HEK293T (cell line): ENCODE data around the gene CLIC5.

Experiments used
- CTCF ChIA-PET: fragments of 350-600 bp; formaldehyde crosslinking; extraction: SDS; loops from one replicate; lab custom pipeline; 2021; ENCODE audit warnings: antibody characterized with exemption, inconsistent platforms; lab: Yijun Ruan, JAX
- POLR2A ChIA-PET: fragments of 350-600 bp; formaldehyde crosslinking; extraction: SDS; loops from one replicate; lab custom pipeline; 2020; ENCODE audit warnings: antibody characterized with exemption, inconsistent platforms; lab: Yijun Ruan, JAX
- DNase-seq: peaks from one replicate; pipeline ENCODE4 v3.0.0; 2012; ENCODE audit warnings: mixed read lengths; ENCODE audit errors: extremely low spot score
- ARNT ChIP-seq: fragments of 450-650 bp; IDR thresholded peaks from 2 replicates; pipeline ENCODE4 v1.6.1; 2017; ENCODE audit warnings: mild to moderate bottlenecking
- BHLHE40 ChIP-seq: fragments of 450-650 bp; IDR thresholded peaks from 2 replicates; pipeline ENCODE4 v1.6.1; 2016; ENCODE audit warnings: mild to moderate bottlenecking, moderate library complexity, borderline replicate concordance
- CTBP1 ChIP-seq: fragments of 450-650 bp; IDR thresholded peaks from 2 replicates; pipeline ENCODE4 v1.6.1; 2016; ENCODE audit warnings: borderline replicate concordance
- ELF4 ChIP-seq: fragments of 450-650 bp; IDR thresholded peaks from 2 replicates; pipeline ENCODE4 v1.6.1; 2017; ENCODE audit warnings: antibody characterized with exemption
- FOXA1 ChIP-seq: fragments of 450-650 bp; IDR thresholded peaks from 2 replicates; pipeline ENCODE4 v1.6.1; 2016; ENCODE audit warnings: mild to moderate bottlenecking
- FOXK2 ChIP-seq: fragments of 450-650 bp; IDR thresholded peaks from 2 replicates; pipeline ENCODE4 v1.6.1; 2016; ENCODE audit warnings: mild to moderate bottlenecking
- FOXM1 ChIP-seq: fragments of 450-650 bp; IDR thresholded peaks from 2 replicates; pipeline ENCODE4 v1.6.1; 2017; ENCODE audit warnings: mild to moderate bottlenecking, borderline replicate concordance
- HDGF ChIP-seq: fragments of 450-650 bp; IDR thresholded peaks from 2 replicates; pipeline ENCODE4 v1.6.1; 2017; ENCODE audit warnings: antibody characterized with exemption, borderline replicate concordance
- L3MBTL2 ChIP-seq: fragments of 450-650 bp; conservative IDR thresholded peaks from 2 replicates; pipeline ENCODE4 v1.6.1; 2016; ENCODE audit warnings: mild to moderate bottlenecking
- LEF1 ChIP-seq: fragments of 450-650 bp; IDR thresholded peaks from 2 replicates; pipeline ENCODE4 v1.6.1; 2017; ENCODE audit warnings: mild to moderate bottlenecking, borderline replicate concordance
- NFRKB ChIP-seq: fragments of 450-650 bp; IDR thresholded peaks from 2 replicates; pipeline ENCODE4 v1.6.1; 2016; ENCODE audit warnings: mild to moderate bottlenecking, moderate library complexity
- SP1 ChIP-seq: fragments of 450-650 bp; IDR thresholded peaks from 2 replicates; pipeline ENCODE4 v1.6.1; 2017
- SUZ12 ChIP-seq: fragments of 450-650 bp; IDR thresholded peaks from 2 replicates; pipeline ENCODE4 v1.6.1; 2016; ENCODE audit warnings: mild to moderate bottlenecking
- TARDBP ChIP-seq: fragments of 450-650 bp; IDR thresholded peaks from 2 replicates; pipeline ENCODE4 v1.6.1; 2016
- ZNF384 ChIP-seq: fragments of 450-650 bp; IDR thresholded peaks from 2 replicates; pipeline ENCODE4 v1.6.1; 2016
- TF ChIP-seq, protein P1 (sequence below): fragments of 450-650 bp; IDR thresholded peaks from 2 replicates; pipeline ENCODE4 v1.6.1; 2016

The CLIC5 gene

GRCh38 chr6:45967363-45967762 lies 48.3 kb downstream of the CLIC5 start:
- POLR2A ChIA-PET = no interaction called here
- DNase-seq = no peak
- CTCF ChIA-PET = no interaction called here
- TF ChIP-seq, protein P1, sequence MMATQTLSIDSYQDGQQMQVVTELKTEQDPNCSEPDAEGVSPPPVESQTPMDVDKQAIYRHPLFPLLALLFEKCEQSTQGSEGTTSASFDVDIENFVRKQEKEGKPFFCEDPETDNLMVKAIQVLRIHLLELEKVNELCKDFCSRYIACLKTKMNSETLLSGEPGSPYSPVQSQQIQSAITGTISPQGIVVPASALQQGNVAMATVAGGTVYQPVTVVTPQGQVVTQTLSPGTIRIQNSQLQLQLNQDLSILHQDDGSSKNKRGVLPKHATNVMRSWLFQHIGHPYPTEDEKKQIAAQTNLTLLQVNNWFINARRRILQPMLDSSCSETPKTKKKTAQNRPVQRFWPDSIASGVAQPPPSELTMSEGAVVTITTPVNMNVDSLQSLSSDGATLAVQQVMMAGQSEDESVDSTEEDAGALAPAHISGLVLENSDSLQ = no peak
- TF ChIP-seq ZNF384 (no peak), FOXM1 (no peak), ELF4 (no peak), SP1 (no peak), CTBP1 (no peak), HDGF (no peak), LEF1 (no peak), FOXA1 (no peak), NFRKB (no peak), SUZ12 (no peak), FOXK2 (no peak), TARDBP (no peak), ARNT (no peak), BHLHE40 (no peak), L3MBTL2 (no peak)

DNA sequence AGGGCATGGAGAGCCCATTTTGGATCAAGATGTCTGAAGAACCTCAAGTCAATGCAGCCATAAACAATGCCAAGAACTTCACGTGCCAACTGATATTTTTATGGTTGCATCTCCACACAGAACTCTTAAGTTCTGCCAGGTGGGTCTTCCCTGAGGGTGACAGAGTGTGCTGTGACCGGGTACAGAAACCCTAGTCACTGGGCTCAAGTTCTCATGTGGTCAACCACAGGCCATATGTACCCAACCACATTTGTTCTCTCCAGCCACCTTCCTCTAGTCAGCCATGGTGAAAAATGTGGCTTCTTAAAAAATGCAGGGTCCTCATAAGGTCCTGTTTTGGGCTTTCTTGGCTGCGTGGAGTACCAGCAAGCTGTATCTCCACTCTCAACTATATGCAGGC lies 48.9 kb downstream of the CLIC5 start:
- TF ChIP-seq TARDBP (no peak), L3MBTL2 (no peak), LEF1 (no peak), CTBP1 (no peak), HDGF (no peak)
- TF ChIP-seq, protein P1 = no peak
- POLR2A ChIA-PET = no interaction called here
- CTCF ChIA-PET = no interaction called here
- DNase-seq = no peak

GRCh38 chr6:45966340-45966739 lies 49.3 kb downstream of the CLIC5 start:
- ChIA-PET CTCF (no interaction called here), POLR2A (interaction anchor here (0.5 kb wide), 1 partner anchor 716 kb away, joined by 3 read pairs; no protein-coding TSS in a partner anchor)
- TF ChIP-seq TARDBP (no peak), LEF1 (no peak), L3MBTL2 (no peak), CTBP1 (no peak), ARNT (no peak), ELF4 (no peak), HDGF (no peak), SP1 (no peak), BHLHE40 (no peak), FOXK2 (no peak), NFRKB (no peak), FOXM1 (no peak), SUZ12 (no peak), FOXA1 (no peak), ZNF384 (no peak)
- TF ChIP-seq, protein P1 = no peak
- DNase-seq = no peak

- no peak for DNase-seq
- CTCF ChIA-PET = no interaction called here
- POLR2A ChIA-PET = interaction anchor here (0.5 kb wide), 1 partner anchor 715 kb away, joined by 3 read pairs; no protein-coding TSS in a partner anchor
- TF ChIP-seq FOXA1 (no peak), FOXM1 (no peak), BHLHE40 (no peak)
Observed at GRCh38 chr6:45965792-45966191, 49.9 kb downstream of the CLIC5 start.

DNA sequence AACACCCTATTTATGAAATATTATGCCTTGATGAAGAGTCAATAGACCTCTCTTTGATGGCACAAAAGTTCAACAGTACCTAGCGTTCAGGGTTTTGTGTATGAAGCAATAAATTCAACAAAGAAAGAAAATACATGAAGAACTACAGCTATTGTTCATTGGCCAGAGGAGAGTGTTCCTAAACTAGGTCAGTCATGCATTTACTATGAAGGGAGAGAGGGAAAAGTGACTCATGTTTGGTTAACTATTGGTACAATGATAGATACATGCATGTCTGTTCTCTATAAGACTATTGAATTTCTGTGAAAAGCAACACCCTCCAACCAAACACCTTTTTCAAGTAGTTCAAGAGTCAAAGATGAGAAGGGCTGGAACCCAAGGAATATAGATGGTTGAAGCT lies 50.7 kb downstream of the CLIC5 start:
- DNase-seq = no peak
- POLR2A ChIA-PET = no interaction called here
- CTCF ChIA-PET = no interaction called here
- TF ChIP-seq L3MBTL2 = no peak
- TF ChIP-seq SP1 = no peak
- no peak for TF ChIP-seq FOXA1
- no peak for TF ChIP-seq FOXK2
- no peak for TF ChIP-seq SUZ12
- no peak for TF ChIP-seq BHLHE40
- TF ChIP-seq HDGF = no peak
- TF ChIP-seq NFRKB = no peak
- no peak for TF ChIP-seq FOXM1
- no peak for TF ChIP-seq ARNT
- no peak for TF ChIP-seq LEF1
- TF ChIP-seq TARDBP = no peak
- TF ChIP-seq, protein P1 = no peak
- no peak for TF ChIP-seq ELF4
- no peak for TF ChIP-seq ZNF384

- CTCF ChIA-PET = no interaction called here
- DNase-seq = no peak
- TF ChIP-seq SUZ12 (no peak), BHLHE40 (no peak), HDGF (no peak), FOXK2 (no peak), FOXM1 (no peak), ZNF384 (no peak), NFRKB (no peak), ARNT (no peak), SP1 (no peak), TARDBP (no peak), LEF1 (no peak), FOXA1 (no peak), L3MBTL2 (no peak), ELF4 (no peak), CTBP1 (no peak)
- TF ChIP-seq, protein P1 = no peak
- POLR2A ChIA-PET = no interaction called here
Observed at GRCh38 chr6:45964300-45964699, 51.4 kb downstream of the CLIC5 start.
